Ovary (tissue), 3 donors: Measurements from ENCODE around the gene NPSR1.

Experiments used
- EP300 ChIP-seq: sonication (generic); formaldehyde crosslinking; IDR thresholded peaks from one replicate; pipeline ENCODE4 v1.6.1; 2017; ENCODE audit warnings: antibody characterized with exemption
- POLR2A ChIP-seq: fragments of 450-650 bp; IDR thresholded peaks from one replicate; pipeline ENCODE4 v1.6.1; 2017; ENCODE audit warnings: antibody characterized with exemption, mild to moderate bottlenecking, moderate library complexity
- TF ChIP-seq, protein P1 (sequence below), 3 donors: fragments of 450-650 bp in 2 of 3; fragments of 200-600 bp in 1 of 3; IDR thresholded peaks; one replicate each; pipeline versions ENCODE4 v1.5.1 to v1.8.0; 2016 to 2022; ENCODE audit warnings: antibody characterized with exemption in 3 of 3, mild to moderate bottlenecking in 1 of 3
- donor health status: DM: no; HTN: no; CAD: no.

DNA sequence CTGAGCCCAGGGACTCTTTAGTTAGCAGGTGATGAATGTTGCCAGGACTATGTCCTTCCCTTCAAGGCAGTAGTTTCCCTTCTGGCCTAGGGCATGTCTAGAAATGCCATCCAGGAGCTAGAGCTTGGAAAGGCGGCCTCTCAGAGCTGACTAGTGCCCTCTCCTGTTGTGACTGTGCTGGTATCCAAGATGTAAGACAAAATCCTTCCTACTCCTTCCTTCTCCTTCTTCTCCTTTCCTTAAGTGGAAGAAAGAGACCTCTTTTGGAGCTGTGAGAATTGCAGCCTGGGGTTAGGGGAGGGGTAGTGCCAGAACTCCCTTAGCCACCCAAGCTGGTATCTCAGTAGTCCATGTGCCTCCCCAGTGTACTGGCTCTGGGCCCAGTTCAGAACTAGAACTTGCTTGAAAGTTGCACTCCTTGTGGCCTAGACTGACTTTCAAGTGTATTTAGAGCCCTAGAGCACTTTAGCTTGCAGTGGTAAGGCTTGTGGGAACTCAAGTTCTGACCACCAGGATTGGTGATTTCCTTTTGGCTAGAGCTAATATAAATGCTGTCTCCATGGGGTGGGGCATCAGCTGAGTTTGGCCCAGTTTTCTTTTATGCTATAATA, 118.8 kb downstream of the NPSR1 start:
- TF ChIP-seq, protein P1, sequence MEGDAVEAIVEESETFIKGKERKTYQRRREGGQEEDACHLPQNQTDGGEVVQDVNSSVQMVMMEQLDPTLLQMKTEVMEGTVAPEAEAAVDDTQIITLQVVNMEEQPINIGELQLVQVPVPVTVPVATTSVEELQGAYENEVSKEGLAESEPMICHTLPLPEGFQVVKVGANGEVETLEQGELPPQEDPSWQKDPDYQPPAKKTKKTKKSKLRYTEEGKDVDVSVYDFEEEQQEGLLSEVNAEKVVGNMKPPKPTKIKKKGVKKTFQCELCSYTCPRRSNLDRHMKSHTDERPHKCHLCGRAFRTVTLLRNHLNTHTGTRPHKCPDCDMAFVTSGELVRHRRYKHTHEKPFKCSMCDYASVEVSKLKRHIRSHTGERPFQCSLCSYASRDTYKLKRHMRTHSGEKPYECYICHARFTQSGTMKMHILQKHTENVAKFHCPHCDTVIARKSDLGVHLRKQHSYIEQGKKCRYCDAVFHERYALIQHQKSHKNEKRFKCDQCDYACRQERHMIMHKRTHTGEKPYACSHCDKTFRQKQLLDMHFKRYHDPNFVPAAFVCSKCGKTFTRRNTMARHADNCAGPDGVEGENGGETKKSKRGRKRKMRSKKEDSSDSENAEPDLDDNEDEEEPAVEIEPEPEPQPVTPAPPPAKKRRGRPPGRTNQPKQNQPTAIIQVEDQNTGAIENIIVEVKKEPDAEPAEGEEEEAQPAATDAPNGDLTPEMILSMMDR (IDR thresholded peaks at IDR 0.05) = no peak
- TF ChIP-seq POLR2A = no peak
- TF ChIP-seq EP300 = no peak
